Bronchial epithelial cell (primary cell): ENCODE data around the gene SOWAHC. TPM values are rescaled to one million over a fixed set of nuclear protein-coding genes. Genes with fewer than 3 reads are reported as not detected.

Source experiments
- DNase-seq: peaks from one replicate; pipeline ENCODE4 v3.0.0-alpha.2; 2010; ENCODE audit warnings: low read depth
- FAIRE-seq: peaks from 2 replicates; lab custom pipeline; 2011; peaks lifted over from hg19 to GRCh38; lab: Jason Lieb, UNC
- H3K27me3 ChIP-seq: 2 replicates; pipeline ENCODE4 v1.5.1; 2011; ENCODE audit warnings: low read length; ENCODE audit not compliant: control insufficient read depth, insufficient read depth
- H3K36me3 ChIP-seq: 2 replicates; pipeline ENCODE4 v1.5.1; 2011; ENCODE audit warnings: low read length; ENCODE audit not compliant: control insufficient read depth, insufficient read depth
- H3K4me3 ChIP-seq: 2 replicates; pipeline ENCODE4 v1.5.1; 2011; ENCODE audit warnings: mild to moderate bottlenecking, low read depth, low read length, control low read depth
- CTCF ChIP-seq: IDR thresholded peaks from 2 replicates; pipeline ENCODE4 v1.5.1; 2011; ENCODE audit warnings: mild to moderate bottlenecking, moderate library complexity, low read length, control low read depth, inconsistent platforms; ENCODE audit not compliant: insufficient read depth, severe bottlenecking
- total RNA-seq: library from RNA; depleted of rRNA; stranded (reverse); fragments of >200 nt; gene quantifications from 2 replicates; pipeline ENCODE4 v1.2.1, GENCODE V29; 2014

SOWAHC gene
- total RNA-seq, 1 donor from 2014 or later, result 48.4 TPM

GRCh38 chr2:109647636-109648035 lies 33.5 kb downstream of the SOWAHC start:
- no peak for FAIRE-seq
- DNase-seq, result peak; percentile 23
- H3K36me3 ChIP-seq, result no peaks in the 10 kb centered on the region
- no peak overlapping the region for H3K4me3 ChIP-seq
- no peak for TF ChIP-seq CTCF
- no peaks in the 10 kb centered on the region for H3K27me3 ChIP-seq

GRCh38 chr2:109648041-109648527 lies 33.9 kb downstream of the SOWAHC start:
- H3K4me3 ChIP-seq, result no peak overlapping the region
- DNase-seq (no peak), FAIRE-seq (no peak)
- no peak for TF ChIP-seq CTCF
- no peaks in the 10 kb centered on the region for H3K27me3 ChIP-seq
- no peaks in the 10 kb centered on the region for H3K36me3 ChIP-seq

- no peaks in the 10 kb centered on the region for H3K27me3 ChIP-seq
- no peak for TF ChIP-seq CTCF
- H3K36me3 ChIP-seq, result no peaks in the 10 kb centered on the region
- no peak overlapping the region for H3K4me3 ChIP-seq
- DNase-seq, result no peak
- FAIRE-seq, result no peak
Observed at GRCh38 chr2:109649736-109650695, 35.9 kb downstream of the SOWAHC start.

GRCh38 chr2:109654326-109655050 lies 40.3 kb downstream of the SOWAHC start:
- no peak for DNase-seq
- no peak overlapping the region for H3K4me3 ChIP-seq
- no peaks in the 10 kb centered on the region for H3K27me3 ChIP-seq
- H3K36me3 ChIP-seq, result no peaks in the 10 kb centered on the region
- no peak for TF ChIP-seq CTCF
- no peak for FAIRE-seq

GRCh38 chr2:109655287-109655686 lies 41.1 kb downstream of the SOWAHC start:
- H3K4me3 ChIP-seq, result no peak overlapping the region
- DNase-seq (no peak), FAIRE-seq (peak; percentile 40)
- H3K27me3 ChIP-seq, result no peaks in the 10 kb centered on the region
- no peaks in the 10 kb centered on the region for H3K36me3 ChIP-seq
- TF ChIP-seq CTCF, result no peak
